NT2/D1 (cell line): ENCODE measurements around the gene CPT1A.

ENCODE experiments used
- DNase-seq: peaks from one replicate; pipeline ENCODE4 v3.0.0-alpha.2; 2011; ENCODE audit warnings: low read depth, low spot score
- H3K27me3 ChIP-seq: 2 replicates; pipeline ENCODE4 v1.6.0; 2011; ENCODE audit warnings: mild to moderate bottlenecking; ENCODE audit not compliant: insufficient read length, insufficient read depth
- H3K36me3 ChIP-seq: 2 replicates; pipeline ENCODE4 v1.6.1; 2011; ENCODE audit warnings: mild to moderate bottlenecking, low read length, mixed read lengths; ENCODE audit not compliant: insufficient read depth, insufficient read length
- H3K4me1 ChIP-seq: 2 replicates; pipeline ENCODE4 v1.5.1; 2011; ENCODE audit not compliant: insufficient read depth, insufficient read length
- H3K4me3 ChIP-seq: 2 replicates; pipeline ENCODE4 v1.5.1; 2011; ENCODE audit warnings: low read depth; ENCODE audit not compliant: insufficient read length
- H3K9ac ChIP-seq: 2 replicates; pipeline ENCODE4 v1.6.0; 2011; ENCODE audit warnings: low read depth; ENCODE audit not compliant: insufficient read length
- H3K9me3 ChIP-seq: 2 replicates; pipeline ENCODE4 v1.5.1; 2011; ENCODE audit warnings: mild to moderate bottlenecking, low read length; ENCODE audit not compliant: insufficient read depth
- SUZ12 ChIP-seq: IDR thresholded peaks from 2 replicates; pipeline ENCODE4 v1.6.1; 2011; ENCODE audit not compliant: insufficient read length, insufficient read depth; ENCODE audit errors: extremely low read depth
- YY1 ChIP-seq: IDR thresholded peaks from 2 replicates; pipeline ENCODE4 v1.6.1; 2011; ENCODE audit not compliant: insufficient read length, insufficient read depth
- ZNF274 ChIP-seq: IDR thresholded peaks from 2 replicates; pipeline ENCODE4 v1.6.1; 2011; ENCODE audit warnings: mild to moderate bottlenecking, low read depth, low read length

Gene CPT1A

DNA sequence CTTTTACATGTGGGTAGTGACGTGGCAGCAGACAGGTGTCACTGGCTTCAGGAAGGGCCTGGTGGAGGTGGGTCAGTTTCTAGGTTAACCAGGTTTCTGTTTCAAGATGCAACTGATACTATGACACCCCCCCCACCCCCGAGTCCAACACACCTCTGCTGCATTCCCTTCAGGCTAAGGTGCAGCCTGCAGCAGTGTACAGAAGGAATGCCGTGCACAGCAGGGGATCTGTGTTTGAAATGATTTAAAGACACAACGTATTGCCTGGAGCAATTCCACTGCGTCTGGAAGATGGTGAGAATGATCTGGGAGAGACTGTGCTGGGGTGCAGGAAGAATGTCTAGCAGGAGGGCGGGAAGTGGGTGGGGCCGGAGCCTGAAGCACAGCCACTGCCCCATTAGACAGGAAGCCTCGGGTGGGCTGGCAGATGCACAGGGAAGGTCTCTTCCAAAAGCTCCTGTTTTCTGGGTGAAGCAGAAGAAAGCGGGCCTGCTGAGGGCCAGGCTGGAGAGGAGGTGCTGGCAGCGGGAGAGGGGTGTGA is 78.5 kb downstream of the CPT1A start:
- DNase-seq = no peak
- Histone ChIP-seq H3K4me3 (no peak overlapping the region), H3K4me1 (peaks cover 10% of the 10 kb centered on the region), H3K9ac (no peak overlapping the region), H3K36me3 (no peaks in the 10 kb centered on the region), H3K27me3 (no peaks in the 10 kb centered on the region), H3K9me3 (no peaks in the 10 kb centered on the region)
- no peak for TF ChIP-seq YY1
- TF ChIP-seq SUZ12 = no peak
- TF ChIP-seq ZNF274 = no peak

GRCh38 chr11:68762481-68762880 is 79.2 kb downstream of the CPT1A start:
- Histone ChIP-seq H3K9ac (no peak overlapping the region), H3K4me3 (no peak overlapping the region), H3K9me3 (no peaks in the 10 kb centered on the region), H3K36me3 (no peaks in the 10 kb centered on the region), H3K27me3 (no peaks in the 10 kb centered on the region), H3K4me1 (peaks cover 10% of the 10 kb centered on the region)
- TF ChIP-seq ZNF274 (no peak), SUZ12 (no peak), YY1 (no peak)
- DNase-seq = no peak

DNA sequence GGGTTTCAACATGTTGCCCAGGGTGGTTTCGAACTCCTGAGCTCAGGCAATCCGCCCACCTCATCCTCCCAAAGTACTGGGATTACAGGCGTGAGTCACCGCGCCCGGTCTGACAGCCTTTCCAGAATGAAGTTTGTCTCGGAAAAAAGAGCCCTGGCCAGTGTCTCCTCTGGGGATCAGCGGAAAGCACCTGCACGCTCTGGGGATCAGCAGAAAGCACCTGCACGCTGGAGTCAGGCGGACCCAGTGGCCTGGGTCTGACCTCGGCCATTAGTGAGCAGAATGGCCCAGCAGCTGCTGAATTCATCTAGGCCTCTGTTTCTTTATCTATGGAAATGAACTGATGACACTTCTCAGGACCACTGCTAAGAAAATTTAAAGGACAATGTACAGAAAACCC is 79.9 kb downstream of the CPT1A start:
- H3K36me3 ChIP-seq = no peaks in the 10 kb centered on the region
- H3K4me1 ChIP-seq = peaks cover 10% of the 10 kb centered on the region
- no peaks in the 10 kb centered on the region for H3K27me3 ChIP-seq
- no peak for TF ChIP-seq ZNF274
- TF ChIP-seq SUZ12 = no peak
- no peak for TF ChIP-seq YY1
- no peak for DNase-seq
- H3K9me3 ChIP-seq = no peaks in the 10 kb centered on the region
- H3K9ac ChIP-seq = no peak overlapping the region
- no peak overlapping the region for H3K4me3 ChIP-seq

DNA sequence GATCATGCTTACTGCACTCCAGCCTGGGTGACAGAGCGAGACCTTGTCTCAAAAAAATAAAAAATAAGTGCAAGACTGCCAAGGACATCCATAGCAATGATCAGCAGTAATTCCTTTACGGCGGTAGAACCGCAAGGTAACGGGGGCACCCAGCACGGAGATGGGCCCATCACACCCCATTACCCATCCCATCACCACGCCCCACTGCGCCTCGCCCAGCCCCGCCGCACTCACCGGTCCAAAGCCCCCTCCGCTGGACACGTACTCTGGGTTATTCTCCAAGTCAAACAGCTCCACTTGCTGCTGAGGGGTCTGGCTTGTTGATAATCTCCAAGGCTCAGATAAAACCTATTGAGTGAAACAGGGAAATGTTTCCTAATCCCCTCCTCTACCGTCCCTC is 81.7 kb downstream of the CPT1A start:
- Histone ChIP-seq H3K9ac (no peak overlapping the region), H3K36me3 (no peaks in the 10 kb centered on the region), H3K4me3 (no peak overlapping the region), H3K27me3 (no peaks in the 10 kb centered on the region), H3K4me1 (peaks cover 10% of the 10 kb centered on the region), H3K9me3 (no peaks in the 10 kb centered on the region)
- no peak for DNase-seq
- TF ChIP-seq ZNF274 (no peak), SUZ12 (no peak), YY1 (no peak)

DNA sequence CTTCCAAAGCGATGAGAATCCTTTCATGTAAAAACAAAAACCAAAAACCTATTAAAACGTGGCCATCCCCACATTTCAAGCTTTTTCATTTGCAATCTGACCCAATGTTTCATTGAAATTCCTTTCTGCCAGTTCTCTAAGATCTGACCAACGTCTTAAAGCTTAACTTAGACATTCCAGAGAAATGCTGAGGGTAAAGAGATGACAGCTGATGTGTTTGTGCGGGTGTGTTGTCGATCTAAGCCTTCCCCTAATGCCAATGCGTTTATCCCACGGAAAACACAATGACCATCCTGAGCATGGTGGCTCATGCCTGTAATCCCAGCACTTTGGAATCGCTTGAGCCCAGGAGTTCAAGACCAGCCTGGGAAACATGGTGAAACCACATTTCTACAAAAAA is 84.0 kb downstream of the CPT1A start:
- H3K9ac ChIP-seq = no peak overlapping the region
- H3K4me1 ChIP-seq = no peaks in the 10 kb centered on the region
- no peaks in the 10 kb centered on the region for H3K27me3 ChIP-seq
- TF ChIP-seq ZNF274 (no peak), SUZ12 (no peak), YY1 (no peak)
- H3K4me3 ChIP-seq = no peak overlapping the region
- H3K36me3 ChIP-seq = no peaks in the 10 kb centered on the region
- DNase-seq = no peak
- H3K9me3 ChIP-seq = no peaks in the 10 kb centered on the region

DNA sequence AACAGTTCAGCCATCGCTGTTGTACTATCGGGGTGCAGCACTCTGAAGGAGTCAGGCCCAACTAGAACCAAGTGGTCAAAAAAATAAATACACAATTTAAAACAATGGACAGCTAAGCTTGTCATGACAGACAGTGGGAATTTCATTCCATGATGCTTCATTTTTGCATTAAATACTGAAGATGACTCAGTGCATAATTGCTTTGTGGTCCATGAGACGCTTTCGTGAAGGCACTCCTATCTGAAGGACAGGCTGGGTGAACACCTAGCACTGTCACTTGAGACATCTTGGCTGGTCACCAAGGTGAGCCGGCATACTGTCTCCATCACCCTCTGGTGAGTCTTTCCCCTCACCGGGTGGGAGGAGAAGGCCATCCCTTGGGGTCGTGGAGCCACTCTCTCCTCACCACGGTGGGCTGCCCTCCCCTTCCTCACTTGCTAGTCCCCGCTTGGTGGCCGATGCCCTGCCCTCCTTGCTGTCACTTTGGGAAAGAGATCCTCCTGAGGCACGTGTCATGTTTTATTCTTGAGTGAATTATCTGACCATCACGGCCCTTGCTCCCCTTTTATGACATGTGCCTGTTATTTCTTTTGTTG is 85.4 kb downstream of the CPT1A start:
- no peak for DNase-seq
- Histone ChIP-seq H3K4me3 (no peak overlapping the region), H3K9me3 (no peaks in the 10 kb centered on the region), H3K9ac (no peak overlapping the region), H3K4me1 (no peaks in the 10 kb centered on the region), H3K36me3 (no peaks in the 10 kb centered on the region), H3K27me3 (no peaks in the 10 kb centered on the region)
- no peak for TF ChIP-seq YY1
- no peak for TF ChIP-seq ZNF274
- no peak for TF ChIP-seq SUZ12

DNA sequence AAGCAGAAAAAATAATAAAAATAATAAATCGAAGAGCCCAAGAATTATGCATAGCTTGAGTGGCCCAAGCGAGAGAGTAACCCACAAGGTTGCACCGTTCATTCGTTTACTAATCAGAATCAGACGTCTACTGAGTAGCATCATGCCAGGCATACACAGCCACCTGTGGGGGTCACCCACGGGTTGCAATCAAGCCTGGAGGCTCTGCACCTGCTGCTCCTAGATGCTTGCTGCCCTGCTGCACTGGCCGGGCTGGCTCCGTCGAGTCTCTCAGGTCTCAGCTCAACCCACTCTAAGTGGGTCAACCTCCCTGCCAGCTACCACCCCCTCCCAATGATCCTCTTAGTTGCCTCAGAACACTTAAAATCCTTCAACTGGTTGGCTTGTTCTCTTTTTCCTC is 88.4 kb downstream of the CPT1A start:
- peaks cover 3% of the 10 kb centered on the region for H3K4me1 ChIP-seq
- DNase-seq = no peak

More for the DNA sequence above, 88.4 kb downstream of the CPT1A start:
- TF ChIP-seq YY1 = no peak
- TF ChIP-seq SUZ12 = no peak
- TF ChIP-seq ZNF274 = no peak
- Histone ChIP-seq H3K27me3 (no peaks in the 10 kb centered on the region), H3K9ac (no peak overlapping the region), H3K36me3 (no peaks in the 10 kb centered on the region), H3K4me3 (no peak overlapping the region), H3K9me3 (no peaks in the 10 kb centered on the region)
